ENCODE measurements around the gene ARHGAP26. TPM values are rescaled to one million over a fixed set of nuclear protein-coding genes. Genes with fewer than 3 reads are reported as not detected.

The ARHGAP26 gene
- total RNA-seq, 4 donors from 2014 or later, result 11.0 to 23.3 (median 14.3) TPM

DNA sequence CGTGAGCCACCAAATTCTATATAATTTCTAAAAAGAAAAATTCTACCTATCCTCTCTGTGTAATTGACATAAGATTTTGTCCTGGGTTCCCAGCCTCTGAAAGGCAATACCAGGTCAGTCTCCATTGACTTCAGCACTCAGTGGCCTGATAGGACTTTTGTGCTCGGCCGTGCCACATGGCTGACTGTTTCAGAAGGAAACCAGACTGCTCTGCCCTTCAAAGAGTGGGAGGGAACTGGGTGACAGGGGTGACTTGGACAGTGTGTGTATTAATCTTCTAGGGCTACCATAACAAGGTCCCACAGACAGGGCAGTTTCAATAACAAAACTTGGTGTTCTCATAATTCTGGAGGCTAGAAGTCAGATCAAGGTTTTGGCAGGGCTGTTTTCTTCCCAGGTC lies 43.0 kb downstream of the ARHGAP26 start:
- TF ChIP-seq, protein P1, sequence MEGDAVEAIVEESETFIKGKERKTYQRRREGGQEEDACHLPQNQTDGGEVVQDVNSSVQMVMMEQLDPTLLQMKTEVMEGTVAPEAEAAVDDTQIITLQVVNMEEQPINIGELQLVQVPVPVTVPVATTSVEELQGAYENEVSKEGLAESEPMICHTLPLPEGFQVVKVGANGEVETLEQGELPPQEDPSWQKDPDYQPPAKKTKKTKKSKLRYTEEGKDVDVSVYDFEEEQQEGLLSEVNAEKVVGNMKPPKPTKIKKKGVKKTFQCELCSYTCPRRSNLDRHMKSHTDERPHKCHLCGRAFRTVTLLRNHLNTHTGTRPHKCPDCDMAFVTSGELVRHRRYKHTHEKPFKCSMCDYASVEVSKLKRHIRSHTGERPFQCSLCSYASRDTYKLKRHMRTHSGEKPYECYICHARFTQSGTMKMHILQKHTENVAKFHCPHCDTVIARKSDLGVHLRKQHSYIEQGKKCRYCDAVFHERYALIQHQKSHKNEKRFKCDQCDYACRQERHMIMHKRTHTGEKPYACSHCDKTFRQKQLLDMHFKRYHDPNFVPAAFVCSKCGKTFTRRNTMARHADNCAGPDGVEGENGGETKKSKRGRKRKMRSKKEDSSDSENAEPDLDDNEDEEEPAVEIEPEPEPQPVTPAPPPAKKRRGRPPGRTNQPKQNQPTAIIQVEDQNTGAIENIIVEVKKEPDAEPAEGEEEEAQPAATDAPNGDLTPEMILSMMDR (IDR thresholded peaks at IDR 0.05), result no peak
- no peak for TF ChIP-seq POLR2A (IDR thresholded peaks at IDR 0.05)
- 97 to 100% methylated on average over 3 of the region's 3 CpGs for WGBS, 2 donors
- DNase-seq (ENCODE audit: low spot score in 2 of 2), result no peak
- H3K4me3 ChIP-seq (ENCODE audit: low read depth, poor library complexity, severe bottlenecking), result no peak overlapping the region
- intact Hi-C loops (cut with DNase I; ENCODE audit: low total_unique reads), result no loop called here

DNA sequence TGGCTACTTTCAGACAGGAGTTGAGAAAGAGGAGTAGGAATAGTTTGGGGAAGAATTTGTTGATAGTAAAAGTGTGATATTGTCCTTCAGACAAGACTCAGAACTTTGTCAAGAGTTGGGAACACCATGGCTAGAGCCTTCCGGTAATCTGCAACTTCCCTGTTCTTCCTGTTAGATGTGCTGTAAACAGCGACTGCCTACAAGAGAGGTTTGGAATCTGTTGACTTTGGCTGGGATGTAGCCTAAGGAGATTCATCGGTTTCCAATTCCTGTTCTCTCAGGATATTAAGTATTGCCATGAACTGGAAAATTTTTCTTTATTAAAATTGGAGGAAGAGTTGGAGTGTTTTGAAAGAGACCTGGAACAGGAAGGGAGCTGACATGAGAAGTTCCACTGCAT lies 43.9 kb downstream of the ARHGAP26 start:
- DNase-seq (ENCODE audit: low spot score in 2 of 2), result no peak
- 50 to 58% methylated on average over 3 of the region's 3 CpGs for WGBS, 2 donors
- TF ChIP-seq, protein P1 (IDR thresholded peaks at IDR 0.05), result no peak
- TF ChIP-seq POLR2A (IDR thresholded peaks at IDR 0.05), result no peak
- intact Hi-C loops (cut with DNase I; ENCODE audit: low total_unique reads), result no loop called here
- H3K4me3 ChIP-seq (ENCODE audit: low read depth, poor library complexity, severe bottlenecking), result no peak overlapping the region

DNA sequence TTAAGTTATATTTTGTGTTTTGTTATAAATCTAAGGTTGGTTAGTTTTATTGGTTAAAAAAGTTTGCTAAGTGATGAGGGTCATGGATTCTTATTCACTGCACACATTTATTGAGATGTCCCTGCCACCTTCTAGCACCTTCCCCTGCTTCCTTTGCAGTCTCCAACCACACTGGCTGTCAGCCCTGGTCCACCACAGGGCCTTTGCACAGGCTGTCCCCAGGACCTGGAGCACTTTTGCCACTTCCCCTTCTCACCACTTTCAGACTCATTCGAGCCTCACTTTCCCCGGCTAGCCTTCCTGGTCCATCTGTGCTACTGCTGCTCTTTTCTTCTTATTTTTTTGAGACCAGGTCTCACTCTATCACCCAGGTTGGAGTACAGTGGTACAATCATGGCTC lies 45.3 kb downstream of the ARHGAP26 start:
- WGBS, 2 donors, result 92 to 96% methylated on average over 2 of the region's 2 CpGs
- no peak for TF ChIP-seq POLR2A (IDR thresholded peaks at IDR 0.05)
- TF ChIP-seq, protein P1 (IDR thresholded peaks at IDR 0.05), result no peak
- intact Hi-C loops (cut with DNase I; ENCODE audit: low total_unique reads), result no loop called here
- H3K4me3 ChIP-seq (ENCODE audit: low read depth, poor library complexity, severe bottlenecking), result no peak overlapping the region
- no peak for DNase-seq (ENCODE audit: low spot score in 2 of 2)

DNA sequence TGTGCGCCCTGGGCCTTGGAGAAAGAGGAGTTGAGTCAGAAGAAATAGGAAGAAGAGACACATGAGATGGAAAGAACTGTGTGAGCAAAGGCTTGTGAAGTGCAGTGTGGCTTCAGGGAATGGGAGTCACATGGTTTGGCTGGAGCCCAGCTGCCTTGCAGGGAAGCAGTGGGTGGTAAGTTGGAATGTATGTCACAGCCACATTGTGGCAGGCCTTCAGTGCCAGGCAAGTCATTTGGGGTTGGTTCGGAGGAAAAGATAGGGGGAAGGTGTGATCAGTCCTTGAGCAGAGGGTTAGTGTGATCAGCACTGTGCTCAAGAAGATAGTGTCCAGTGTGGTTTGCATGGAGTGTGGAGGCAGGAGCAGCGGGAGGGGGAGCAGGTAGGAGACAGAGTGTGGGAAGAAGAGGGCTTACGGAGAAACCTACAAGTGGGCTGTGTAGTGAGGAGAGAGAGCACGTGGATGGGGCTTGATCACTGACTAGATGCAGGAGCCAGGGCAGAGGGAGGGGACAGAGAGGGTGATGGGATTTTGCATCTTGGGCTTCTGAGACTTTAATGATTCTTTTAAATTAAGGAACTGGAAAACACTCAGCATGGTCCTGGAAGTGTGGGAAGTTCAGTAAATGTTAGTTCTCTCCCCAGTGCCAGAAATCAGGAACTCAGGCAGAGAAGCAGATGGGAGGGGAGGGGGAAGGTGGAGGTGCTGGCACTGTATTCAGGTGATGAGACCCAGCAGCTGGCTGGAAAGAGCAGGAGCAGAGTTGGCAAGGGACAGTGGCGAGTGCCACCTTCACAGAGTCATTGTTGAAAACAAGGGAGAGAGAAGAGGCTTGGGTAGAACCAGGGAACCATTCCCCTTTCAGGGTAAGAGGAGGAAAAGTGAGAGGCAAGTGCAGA lies 46.6 kb downstream of the ARHGAP26 start:
- no peak overlapping the region for H3K4me3 ChIP-seq (ENCODE audit: low read depth, poor library complexity, severe bottlenecking)
- peak in 1 of 2 donors; percentile 87 for DNase-seq (ENCODE audit: low spot score in 2 of 2)
- WGBS, 2 donors, result 72 to 74% methylated on average over 6 of the region's 6 CpGs

DNA sequence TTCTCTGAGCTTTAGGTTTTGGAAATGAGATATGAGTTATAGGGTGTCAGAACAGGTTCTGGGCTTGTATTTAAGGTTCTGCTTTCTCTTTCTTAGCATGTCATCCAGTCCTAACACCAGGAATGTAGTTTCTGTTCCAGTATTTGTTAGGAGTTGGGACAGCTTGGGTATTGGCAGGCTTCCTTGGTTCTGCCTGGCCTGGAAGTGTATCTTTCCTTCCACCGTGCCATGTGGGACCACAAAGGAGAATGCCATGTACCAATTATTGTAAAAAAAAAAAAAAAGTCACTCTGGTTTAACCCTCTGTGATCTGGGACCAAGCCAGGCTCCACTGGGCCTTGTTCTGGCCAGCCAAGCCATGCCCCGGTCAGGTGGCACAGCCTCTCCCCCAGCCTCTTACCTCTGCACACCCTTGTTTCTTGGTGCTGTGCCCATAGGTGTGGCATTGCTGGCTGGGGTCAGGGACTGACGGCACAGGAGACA lies 47.8 kb downstream of the ARHGAP26 start:
- intact Hi-C loops (cut with DNase I; ENCODE audit: low total_unique reads), result no loop called here
- WGBS, 2 donors, result 28 to 32% methylated on average over 3 of the region's 3 CpGs
- no peak for DNase-seq (ENCODE audit: low spot score in 2 of 2)
- H3K4me3 ChIP-seq (ENCODE audit: low read depth, poor library complexity, severe bottlenecking), result no peak overlapping the region
- TF ChIP-seq POLR2A (IDR thresholded peaks at IDR 0.05), result no peak
- TF ChIP-seq, protein P1 (IDR thresholded peaks at IDR 0.05), result no peak

More for the DNA sequence above, 46.6 kb downstream of the ARHGAP26 start:
- TF ChIP-seq, protein P1 (IDR thresholded peaks at IDR 0.05), result no peak
- no peak for TF ChIP-seq POLR2A (IDR thresholded peaks at IDR 0.05)
- intact Hi-C loops (cut with DNase I; ENCODE audit: low total_unique reads), result no loop called here

Data from lower leg skin (tissue), 4 donors.